Liver (tissue), 3 donors: ENCODE data around the gene GNAO1.

Experiments used
- FOXA1 ChIP-seq: IDR thresholded peaks from 2 replicates; pipeline ENCODE4 v1.6.1; 2016; ENCODE audit warnings: antibody characterized with exemption
- GABPA ChIP-seq, 2 donors: IDR thresholded peaks in 1 of 2; conservative IDR thresholded peaks in 1 of 2; 2 replicates each; pipeline ENCODE4 v1.6.1; 2016; ENCODE audit warnings: antibody characterized with exemption in 2 of 2, mild to moderate bottlenecking in 1 of 2, moderate library complexity in 1 of 2
- JUND ChIP-seq, 2 donors: IDR thresholded peaks; 2 replicates each; pipeline ENCODE4 v1.6.1; 2016; ENCODE audit warnings: antibody characterized with exemption in 2 of 2
- RAD21 ChIP-seq, 2 donors: IDR thresholded peaks; 2 replicates each; pipeline ENCODE4 v1.6.1; 2016; ENCODE audit warnings: antibody characterized with exemption in 2 of 2, mild to moderate bottlenecking in 2 of 2
- REST ChIP-seq: IDR thresholded peaks from 2 replicates; pipeline ENCODE4 v1.6.1; 2016; ENCODE audit warnings: antibody characterized with exemption, mild to moderate bottlenecking
- TAF1 ChIP-seq: conservative IDR thresholded peaks from 2 replicates; pipeline ENCODE4 v1.6.1; 2016; ENCODE audit warnings: antibody characterized with exemption, mild to moderate bottlenecking
- TF ChIP-seq, protein P1 (sequence below): fragments of 150-350 bp; IDR thresholded peaks from 2 replicates; pipeline ENCODE4 v1.5.1; 2017; ENCODE audit warnings: improper control_type of control experiment, low read depth, low read length; ENCODE audit not compliant: missing input control
- TF ChIP-seq, protein P2 (sequence below): IDR thresholded peaks from 2 replicates; pipeline ENCODE4 v1.6.1; 2016; ENCODE audit warnings: antibody characterized with exemption
- donor health status: healthy.
- donor health status: healthy.

DNA sequence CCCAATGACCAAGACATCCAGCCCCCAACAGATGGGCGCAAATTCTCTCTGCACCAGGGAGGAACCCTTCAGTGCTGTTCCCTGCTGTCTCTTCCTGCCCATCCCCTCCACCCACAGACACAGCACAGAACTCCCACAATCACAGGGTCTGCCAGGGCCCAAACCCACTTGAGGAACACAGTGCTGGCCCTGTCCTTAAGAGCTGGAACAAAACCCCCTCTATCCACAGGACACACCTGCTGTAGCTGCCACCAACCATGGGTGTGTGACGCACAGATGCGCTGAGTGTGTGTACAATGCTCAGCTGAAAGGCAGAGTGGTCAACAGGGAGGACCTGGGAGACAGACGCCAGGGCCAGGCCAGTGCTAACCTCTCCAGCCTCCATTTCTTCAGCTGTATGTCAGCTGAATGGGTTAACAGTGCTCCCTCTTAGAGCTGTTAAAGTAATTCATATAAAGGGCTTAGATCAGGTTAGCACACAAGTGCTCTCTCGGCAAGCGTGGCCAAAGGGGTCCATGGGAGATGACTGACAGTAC, 172.0 kb downstream of the GNAO1 start:
- no peak for TF ChIP-seq GABPA (IDR thresholded peaks at IDR 0.05 in 1 of 2, conservative IDR thresholded peaks at IDR 0.05 in 1 of 2)
- TF ChIP-seq, protein P1, sequence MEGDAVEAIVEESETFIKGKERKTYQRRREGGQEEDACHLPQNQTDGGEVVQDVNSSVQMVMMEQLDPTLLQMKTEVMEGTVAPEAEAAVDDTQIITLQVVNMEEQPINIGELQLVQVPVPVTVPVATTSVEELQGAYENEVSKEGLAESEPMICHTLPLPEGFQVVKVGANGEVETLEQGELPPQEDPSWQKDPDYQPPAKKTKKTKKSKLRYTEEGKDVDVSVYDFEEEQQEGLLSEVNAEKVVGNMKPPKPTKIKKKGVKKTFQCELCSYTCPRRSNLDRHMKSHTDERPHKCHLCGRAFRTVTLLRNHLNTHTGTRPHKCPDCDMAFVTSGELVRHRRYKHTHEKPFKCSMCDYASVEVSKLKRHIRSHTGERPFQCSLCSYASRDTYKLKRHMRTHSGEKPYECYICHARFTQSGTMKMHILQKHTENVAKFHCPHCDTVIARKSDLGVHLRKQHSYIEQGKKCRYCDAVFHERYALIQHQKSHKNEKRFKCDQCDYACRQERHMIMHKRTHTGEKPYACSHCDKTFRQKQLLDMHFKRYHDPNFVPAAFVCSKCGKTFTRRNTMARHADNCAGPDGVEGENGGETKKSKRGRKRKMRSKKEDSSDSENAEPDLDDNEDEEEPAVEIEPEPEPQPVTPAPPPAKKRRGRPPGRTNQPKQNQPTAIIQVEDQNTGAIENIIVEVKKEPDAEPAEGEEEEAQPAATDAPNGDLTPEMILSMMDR, result no peak
- TF ChIP-seq FOXA1, result no peak
- no peak for TF ChIP-seq TAF1
- no peak for TF ChIP-seq REST
- no peak for TF ChIP-seq RAD21 (IDR thresholded peaks at IDR 0.05)
- TF ChIP-seq, protein P2, sequence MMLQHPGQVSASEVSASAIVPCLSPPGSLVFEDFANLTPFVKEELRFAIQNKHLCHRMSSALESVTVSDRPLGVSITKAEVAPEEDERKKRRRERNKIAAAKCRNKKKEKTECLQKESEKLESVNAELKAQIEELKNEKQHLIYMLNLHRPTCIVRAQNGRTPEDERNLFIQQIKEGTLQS, result no peak
- no peak for TF ChIP-seq JUND (IDR thresholded peaks at IDR 0.05)
